GM19463 (cell line): ENCODE data around the gene CST3.
"Not testable (repeated sequence)": the region's sequence is repeated elsewhere in the genome, so short reads cannot be mapped to it uniquely, and the experiment has no call there.

ENCODE experiments used
- ATAC-seq: cut with Tn5 transposase; IDR thresholded peaks from one replicate; pipeline ENCODE4 v1.9.1; 2021; ENCODE audit warnings: mild to moderate bottlenecking, moderate library complexity; ENCODE audit not compliant: unreplicated experiment

CST3 gene

GRCh38 chr20:23662276-23662870, 24.6 kb upstream of the CST3 start:
- ATAC-seq, result no peak

- ATAC-seq, result no peak
Observed at GRCh38 chr20:23661002-23661429, 23.3 kb upstream of the CST3 start.

GRCh38 chr20:23659989-23660837, 22.5 kb upstream of the CST3 start:
- no peak for ATAC-seq

GRCh38 chr20:23659610-23659988, 21.8 kb upstream of the CST3 start:
- not testable (repeated sequence) for ATAC-seq

GRCh38 chr20:23658989-23659609, 21.3 kb upstream of the CST3 start:
- ATAC-seq, result no peak

GRCh38 chr20:23658336-23658735, 20.6 kb upstream of the CST3 start:
- no peak for ATAC-seq

GRCh38 chr20:23657202-23657601, 19.4 kb upstream of the CST3 start:
- no peak for ATAC-seq

GRCh38 chr20:23656372-23656771, 18.6 kb upstream of the CST3 start:
- ATAC-seq, result no peak

- no peak for ATAC-seq
Observed at GRCh38 chr20:23655491-23656211, 17.9 kb upstream of the CST3 start.

GRCh38 chr20:23654717-23655116, 17.0 kb upstream of the CST3 start:
- no peak for ATAC-seq

GRCh38 chr20:23654000-23654399, 16.2 kb upstream of the CST3 start:
- no peak for ATAC-seq

GRCh38 chr20:23653400-23653938, 15.7 kb upstream of the CST3 start:
- ATAC-seq, result no peak

GRCh38 chr20:23652926-23653325, 15.2 kb upstream of the CST3 start:
- ATAC-seq, result no peak

GRCh38 chr20:23652371-23652770, 14.6 kb upstream of the CST3 start:
- no peak for ATAC-seq

GRCh38 chr20:23651117-23651516, 13.4 kb upstream of the CST3 start:
- ATAC-seq, result no peak

- ATAC-seq, result no peak
Observed at GRCh38 chr20:23649830-23650417, 12.2 kb upstream of the CST3 start.

GRCh38 chr20:23649242-23649641, 11.5 kb upstream of the CST3 start:
- no peak for ATAC-seq

GRCh38 chr20:23647346-23647745, 9.6 kb upstream of the CST3 start:
- ATAC-seq, result no peak

GRCh38 chr20:23646106-23646873, 8.5 kb upstream of the CST3 start:
- ATAC-seq, result no peak

GRCh38 chr20:23645575-23645974, 7.8 kb upstream of the CST3 start:
- peak; percentile 44 for ATAC-seq
